PC-3 (cell line): ENCODE results near the gene ST7.

Experiments used
- CTCF ChIP-seq: fragments of 300-600 bp; sonication (generic); conservative IDR thresholded peaks from 2 replicates; pipeline ENCODE4 v1.5.1; 2017; ENCODE audit warnings: antibody characterized with exemption, low read depth, mild to moderate bottlenecking, low read length
- EZH2 ChIP-seq: fragments of 300-600 bp; sonication (generic); IDR thresholded peaks from one replicate; pipeline ENCODE4 v1.6.1; 2017; ENCODE audit warnings: antibody characterized with exemption, mild to moderate bottlenecking, low read length; ENCODE audit not compliant: unreplicated experiment

GRCh38 chr7:117249696-117250095 is 296.4 kb downstream of the ST7 start:
- TF ChIP-seq CTCF (no peak), EZH2 (no peak)
